GM19238 (cell line): ENCODE data around the gene MRPL36.

Experiments used
- DNase-seq: peaks from one replicate; pipeline ENCODE4 v3.0.0; 2011; ENCODE audit warnings: low spot score; ENCODE audit not compliant: insufficient read length

The MRPL36 gene

DNA sequence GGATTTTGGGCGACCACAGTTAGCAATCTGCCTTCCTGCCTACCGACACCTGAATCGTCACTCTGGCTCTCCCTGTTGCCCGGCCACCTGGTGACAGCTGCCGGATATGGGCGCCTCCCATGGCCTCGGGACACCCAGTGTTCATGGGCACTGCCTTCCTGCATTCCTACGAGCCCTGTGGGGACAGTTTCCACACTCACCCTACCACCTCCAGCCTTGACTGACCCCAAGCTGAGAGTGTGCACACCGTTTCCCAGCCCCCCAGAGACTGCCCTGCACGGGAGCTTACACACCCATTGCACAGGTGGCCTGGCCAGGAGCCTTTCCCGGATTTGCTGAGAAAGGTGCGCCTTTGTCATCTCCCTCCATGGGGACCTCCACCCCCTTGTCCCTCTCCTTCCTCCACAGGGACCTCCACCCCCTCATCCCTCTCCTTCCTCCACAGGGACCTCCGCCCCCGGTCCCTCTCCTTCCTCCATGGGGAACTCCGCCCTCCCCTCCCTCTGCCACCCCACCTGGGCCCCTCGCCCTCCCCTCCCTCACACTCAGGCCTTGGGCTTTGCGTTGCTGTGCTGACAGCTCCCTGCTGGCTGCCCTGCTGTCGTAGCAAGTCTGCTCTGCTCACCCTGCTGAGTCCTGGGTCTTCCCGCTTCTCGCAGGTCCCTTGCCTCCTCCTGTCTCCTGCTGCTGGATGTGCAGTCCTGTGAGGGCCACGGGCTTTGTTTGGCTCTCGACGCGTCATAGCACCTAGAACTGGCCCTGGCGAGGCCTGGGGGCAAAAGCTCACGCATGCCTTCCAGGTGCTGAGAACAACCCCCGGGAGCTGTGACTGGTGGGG lies 48.4 kb downstream of the MRPL36 start:
- DNase-seq: no peak

DNA sequence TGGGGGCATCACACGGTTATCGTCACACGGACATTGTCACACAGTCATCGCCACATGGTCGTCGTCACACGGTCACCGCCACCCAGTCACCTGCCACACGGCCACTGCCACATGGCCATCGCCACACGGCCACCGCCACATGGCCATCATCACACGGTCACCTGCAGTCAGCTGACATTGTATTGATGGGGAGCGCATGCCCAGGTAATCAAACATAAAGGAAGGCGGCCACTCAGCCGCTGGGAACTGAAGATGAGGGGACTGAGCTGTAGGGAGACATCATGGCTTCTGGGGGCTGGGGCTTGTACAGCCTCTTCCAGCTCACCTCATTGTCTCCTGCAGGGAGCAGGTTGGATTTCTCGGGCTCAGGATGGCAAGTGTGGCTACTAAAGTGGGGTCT lies 49.2 kb downstream of the MRPL36 start:
- no peak for DNase-seq

DNA sequence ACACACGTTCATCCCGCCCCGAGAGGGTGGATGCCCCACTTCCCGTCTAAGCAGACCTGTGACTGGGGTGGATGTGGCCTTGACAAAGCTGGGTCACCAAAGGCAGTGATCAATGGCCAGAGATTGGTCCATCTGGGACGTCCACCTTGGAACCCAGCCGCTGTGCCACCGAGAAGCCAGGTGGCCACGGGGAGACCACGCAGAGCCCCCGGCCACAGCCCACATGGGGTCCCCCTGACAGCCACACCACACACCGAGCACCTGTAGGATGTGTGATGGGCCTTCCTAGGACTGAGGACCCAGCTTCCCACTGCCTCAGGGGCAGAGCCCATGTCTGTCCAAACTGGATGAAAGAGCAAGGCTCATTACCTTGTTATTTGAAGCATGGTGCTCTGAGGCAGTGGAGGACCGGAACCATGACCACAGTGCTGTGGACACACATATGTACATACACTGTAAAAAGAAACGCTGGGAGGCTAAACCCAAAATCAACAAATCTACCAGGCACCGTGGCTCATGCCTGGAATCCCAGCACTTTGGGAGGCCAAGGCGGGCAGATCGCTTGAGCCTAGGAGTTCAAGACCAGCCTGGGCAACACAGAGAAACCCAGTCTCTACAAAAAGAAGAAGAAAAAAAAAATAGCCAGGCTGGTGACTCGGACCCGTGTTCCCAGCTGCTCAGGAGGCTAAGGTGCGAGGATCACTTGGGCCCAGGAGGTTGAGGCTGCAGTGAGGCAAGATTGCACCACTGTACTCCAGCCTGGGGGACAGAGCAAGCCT lies 50.1 kb downstream of the MRPL36 start:
- DNase-seq: no peak

DNA sequence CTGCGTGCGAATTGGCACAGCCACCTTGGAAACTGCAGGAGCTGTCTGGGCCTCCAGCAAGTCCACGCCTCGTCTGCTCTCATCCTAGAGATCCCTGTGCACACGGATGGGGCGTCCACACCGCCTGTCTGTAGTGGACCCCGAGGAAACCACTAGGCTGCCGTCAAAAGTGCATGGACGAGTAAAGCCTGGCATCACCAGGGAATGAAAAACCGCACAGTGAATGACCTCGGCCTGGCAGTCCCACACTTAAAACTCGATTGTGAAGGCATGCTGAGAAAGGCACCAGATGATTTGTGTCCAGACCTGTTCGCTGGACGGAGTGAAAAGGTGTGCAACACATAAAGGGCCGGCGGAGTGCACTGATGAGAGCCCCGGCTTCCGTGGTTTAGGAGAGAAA lies 50.8 kb downstream of the MRPL36 start:
- DNase-seq: no peak
